Esophagus mucosa (tissue), 1 donor: ENCODE data around the gene TSTD2. TPM values are rescaled to one million over a fixed set of nuclear protein-coding genes. Genes with fewer than 3 reads are reported as not detected.
"Not testable (repeated sequence)": the region's sequence is repeated elsewhere in the genome, so short reads cannot be mapped to it uniquely, and the experiment has no call there.

Experiments used
- ATAC-seq: fragments of 200-7000 bp; cut with Tn5 transposase; one replicate; pipeline ENCODE4 v1.9.1; 2020
- total RNA-seq: library from RNA; stranded (reverse); gene quantifications from one replicate; pipeline ENCODE4 v1.2.4, GENCODE V29; 2023
- donor health status: DM: yes; HTN: yes; CAD: no.

Gene TSTD2
- total RNA-seq, 1 donor from 2014 or later, result 10.4 TPM

GRCh38 chr9:97630591-97630990 lies 2.6 kb downstream of the TSTD2 start:
- no peak for ATAC-seq

- no peak for ATAC-seq
Measured at GRCh38 chr9:97629156-97629555, 4.0 kb downstream of the TSTD2 start.

- no peak for ATAC-seq
Measured at GRCh38 chr9:97628668-97629067, 4.5 kb downstream of the TSTD2 start.

- no peak for ATAC-seq
Measured at GRCh38 chr9:97627624-97628023, 5.5 kb downstream of the TSTD2 start.

- ATAC-seq, result no peak
Measured at GRCh38 chr9:97625620-97626019, 7.5 kb downstream of the TSTD2 start.

GRCh38 chr9:97623946-97624345 lies 9.2 kb downstream of the TSTD2 start:
- ATAC-seq, result no peak

GRCh38 chr9:97622483-97622882 lies 10.7 kb downstream of the TSTD2 start:
- not testable (repeated sequence) for ATAC-seq

GRCh38 chr9:97620063-97620462 lies 13.1 kb downstream of the TSTD2 start:
- ATAC-seq, result not testable (repeated sequence)

- no peak for ATAC-seq
Measured at GRCh38 chr9:97617939-97618416, 15.2 kb downstream of the TSTD2 start.

- peak; percentile 64 for ATAC-seq
Measured at GRCh38 chr9:97615439-97616072, 17.6 kb downstream of the TSTD2 start.

- no peak for ATAC-seq
Measured at GRCh38 chr9:97604901-97605645, 28.1 kb downstream of the TSTD2 start.

- ATAC-seq, result no peak
Measured at GRCh38 chr9:97602430-97602829, 30.7 kb downstream of the TSTD2 start.

GRCh38 chr9:97601228-97601898 lies 31.8 kb downstream of the TSTD2 start:
- no peak for ATAC-seq

- ATAC-seq, result no peak
Measured at GRCh38 chr9:97600531-97601227, 32.5 kb downstream of the TSTD2 start.

GRCh38 chr9:97599314-97599846 lies 33.8 kb downstream of the TSTD2 start:
- no peak for ATAC-seq

GRCh38 chr9:97598461-97599288 lies 34.5 kb downstream of the TSTD2 start:
- ATAC-seq, result peak; percentile 74

GRCh38 chr9:97596906-97597305 lies 36.3 kb downstream of the TSTD2 start:
- no peak for ATAC-seq

- ATAC-seq, result no peak
Measured at GRCh38 chr9:97594381-97594921, 38.7 kb downstream of the TSTD2 start.

GRCh38 chr9:97593960-97594359 lies 39.2 kb downstream of the TSTD2 start:
- ATAC-seq, result no peak

- no peak for ATAC-seq
Measured at GRCh38 chr9:97592126-97592525, 41.0 kb downstream of the TSTD2 start.

GRCh38 chr9:97591535-97591934 lies 41.6 kb downstream of the TSTD2 start:
- no peak for ATAC-seq
